ENCODE measurements around the gene CTSE.
"Not testable (repeated sequence)": the region's sequence is repeated elsewhere in the genome, so short reads cannot be mapped to it uniquely, and the experiment has no call there.

Gene CTSE

DNA sequence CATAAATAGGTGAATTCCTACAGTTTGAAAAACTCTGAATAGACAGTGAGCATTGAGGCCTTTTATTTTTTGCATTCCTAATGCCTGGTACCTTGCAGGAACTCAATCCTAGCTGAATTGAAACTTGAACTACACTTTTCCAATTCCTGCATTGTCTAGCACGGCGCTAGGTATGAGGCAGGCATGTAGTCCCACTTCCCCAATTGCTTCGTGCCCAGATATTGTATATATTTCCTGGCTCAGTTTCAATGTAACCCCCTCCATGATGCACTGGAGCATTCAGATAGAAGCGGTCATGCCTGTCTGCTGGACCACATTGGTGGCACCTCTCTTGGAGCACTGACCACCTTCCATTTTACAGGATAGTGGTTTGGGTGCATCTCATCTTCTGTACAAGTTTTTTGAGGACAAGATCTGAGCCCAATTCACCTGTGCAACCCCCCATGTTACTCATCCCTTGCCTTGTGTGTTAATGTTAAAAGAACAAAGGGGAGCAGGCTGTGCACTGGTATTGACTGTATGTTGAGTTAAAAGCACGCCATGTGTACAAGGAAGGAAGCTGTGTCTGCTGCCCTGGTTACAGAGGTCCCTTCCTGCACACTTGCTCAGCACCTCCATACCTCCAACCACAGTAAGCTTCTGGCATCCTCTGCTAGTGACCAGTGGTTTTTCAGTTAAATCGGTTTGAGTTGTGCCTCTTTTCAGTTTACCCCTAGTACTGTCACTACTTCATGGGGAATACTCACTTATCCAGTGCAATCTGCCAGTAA lies 10.5 kb downstream of the CTSE start:
- DNase-seq = no peak

DNA sequence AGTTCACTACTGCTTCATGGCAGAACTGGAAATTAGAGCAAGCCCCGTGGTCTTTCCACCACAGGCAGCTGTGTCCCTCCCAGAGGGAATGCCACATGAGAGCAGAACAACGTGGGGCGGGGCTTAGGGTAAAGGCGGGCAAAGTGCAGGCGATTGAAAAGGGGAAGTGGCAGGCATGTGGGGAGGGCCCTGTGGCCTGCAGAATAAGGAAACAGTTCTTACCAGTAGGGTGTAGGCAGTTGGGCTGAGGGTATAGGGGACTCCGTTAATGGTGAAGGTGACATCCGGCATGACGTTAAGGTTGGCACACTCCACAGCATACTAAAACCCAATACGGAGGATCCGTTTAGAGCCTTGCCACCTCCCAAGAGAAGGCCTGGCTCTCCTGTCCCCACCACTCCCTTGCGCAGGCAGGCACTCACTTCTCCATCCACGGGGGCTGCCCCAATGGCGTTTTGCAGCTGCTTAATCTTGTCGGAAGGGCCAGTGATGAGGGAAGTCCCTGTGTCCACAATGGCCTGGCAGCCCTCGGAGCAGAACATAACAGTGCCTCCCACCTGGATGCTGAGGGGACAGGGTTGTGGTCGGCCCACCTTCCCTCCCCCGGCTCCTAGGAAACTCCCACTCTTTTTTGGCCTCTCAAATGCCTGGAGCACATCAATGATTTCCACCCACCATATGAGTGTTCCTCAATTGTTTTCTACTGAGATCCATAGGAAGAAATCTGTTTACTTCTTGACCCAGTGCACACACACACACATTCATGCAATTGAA lies 11.4 kb downstream of the CTSE start:
- no peak for DNase-seq

DNA sequence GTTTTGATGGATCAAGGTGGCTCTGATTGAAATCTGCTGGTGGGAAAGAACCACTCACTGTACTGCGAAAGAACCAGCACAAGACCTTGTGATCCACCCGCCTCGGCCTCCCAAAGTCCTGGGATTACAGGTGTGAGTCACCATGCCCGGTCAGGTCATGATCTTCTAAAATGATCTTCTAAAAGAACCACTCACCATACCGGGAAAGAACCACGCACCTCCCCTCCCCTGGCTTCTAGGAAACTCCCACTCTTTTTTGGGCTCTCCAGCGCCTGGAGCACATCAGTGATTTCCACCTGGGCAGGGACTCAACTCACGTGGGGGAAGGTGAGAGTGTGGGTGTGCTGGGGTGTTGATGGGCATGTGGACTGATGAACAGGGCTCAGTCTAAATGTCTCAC lies 12.6 kb downstream of the CTSE start:
- DNase-seq = no peak

DNA sequence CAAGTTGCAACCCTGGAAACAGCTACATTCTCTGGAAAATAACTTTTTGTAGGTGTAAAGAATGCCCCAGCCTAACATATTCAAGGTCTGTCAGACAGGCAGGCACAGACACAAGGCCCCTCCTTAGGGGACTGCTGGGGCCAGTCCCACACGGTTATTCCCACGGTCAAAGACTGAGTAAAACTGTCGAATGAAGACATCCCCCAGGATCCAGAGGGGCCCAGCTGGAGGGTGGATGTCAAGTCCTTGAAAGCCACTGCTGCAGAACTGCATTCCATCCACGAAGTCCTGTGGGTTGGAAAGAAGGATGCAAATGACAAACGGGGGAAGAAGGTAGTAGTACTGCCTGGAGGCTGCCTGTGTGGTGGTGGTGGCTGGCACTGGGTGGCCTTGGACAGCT lies 13.6 kb downstream of the CTSE start:
- no peak for DNase-seq

DNA sequence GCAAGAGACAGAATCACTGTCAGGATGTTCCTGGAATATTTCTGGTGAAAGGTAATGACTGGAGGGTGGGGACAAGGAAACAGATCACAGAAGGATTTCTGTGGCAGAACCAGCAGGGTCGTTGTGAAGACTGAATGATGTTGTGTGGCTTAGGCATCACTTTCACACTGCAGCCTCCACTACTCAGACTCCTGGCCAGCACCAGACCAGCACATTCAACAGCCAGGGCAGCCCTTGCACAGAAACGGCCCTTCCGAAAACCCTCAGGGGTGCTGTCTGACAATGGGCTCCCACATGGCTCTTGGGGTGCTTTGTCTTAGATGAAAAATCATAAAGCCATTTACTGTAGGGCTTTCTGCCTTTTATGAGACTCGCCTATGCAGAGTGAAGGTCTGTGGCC lies 16.7 kb downstream of the CTSE start:
- DNase-seq = no peak

DNA sequence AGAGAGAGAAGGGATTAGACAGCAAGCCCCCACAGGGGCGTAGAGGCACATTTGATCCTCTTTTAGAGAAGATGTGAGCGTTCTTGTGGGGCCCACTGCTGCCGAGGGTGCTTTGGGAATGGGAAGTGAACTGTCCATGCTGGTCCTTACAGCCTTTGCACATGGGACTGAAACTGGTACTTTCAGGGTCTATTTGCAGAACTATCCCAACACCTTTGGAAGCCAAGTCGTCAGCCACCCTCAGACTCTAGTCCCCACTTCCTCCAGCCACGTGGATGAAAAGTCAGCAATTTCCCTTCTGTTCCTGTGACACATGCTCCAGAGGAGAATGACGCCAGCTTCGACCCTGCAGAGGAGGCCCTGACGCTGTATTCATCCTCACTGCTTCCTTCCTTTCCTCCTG lies 17.9 kb downstream of the CTSE start:
- no peak for DNase-seq

DNA sequence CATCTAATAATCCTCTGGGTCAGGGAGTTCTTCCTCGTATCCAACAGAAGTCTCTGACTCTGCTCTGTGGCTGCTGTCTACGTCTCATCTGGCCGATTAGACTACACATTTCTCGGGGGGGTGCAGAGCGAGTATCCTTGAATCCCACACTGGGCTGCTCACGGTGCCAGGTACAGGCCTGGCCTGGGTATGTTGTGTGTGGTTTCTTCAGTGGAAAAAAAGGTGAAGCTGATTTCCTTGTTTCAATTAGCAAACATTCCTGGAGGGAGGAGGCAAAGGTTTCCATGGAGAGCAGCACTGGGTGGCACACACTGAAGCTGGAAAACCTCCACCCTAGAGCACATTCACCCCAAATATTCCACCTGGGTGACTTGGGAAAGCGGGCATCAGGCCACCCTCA lies 18.5 kb downstream of the CTSE start:
- no peak for DNase-seq

DNA sequence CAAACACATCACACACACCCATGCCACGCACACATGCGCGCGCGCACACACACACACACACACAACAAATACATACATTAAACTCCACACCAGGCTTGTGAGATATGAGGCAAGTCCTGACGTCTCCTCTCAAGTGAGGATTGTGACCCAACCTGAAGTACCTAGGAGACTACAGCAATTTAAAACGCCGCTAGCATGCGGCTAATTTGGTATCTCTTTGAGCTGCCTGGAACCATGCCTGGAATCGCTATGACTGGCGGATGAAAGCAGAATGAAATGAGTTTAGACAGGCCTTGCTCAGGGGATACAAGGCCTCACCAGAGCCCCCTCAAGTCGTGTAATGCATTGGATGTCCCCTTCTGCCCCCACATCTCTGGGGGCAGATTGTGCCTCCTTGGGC lies 18.9 kb downstream of the CTSE start:
- no peak for DNase-seq

DNA sequence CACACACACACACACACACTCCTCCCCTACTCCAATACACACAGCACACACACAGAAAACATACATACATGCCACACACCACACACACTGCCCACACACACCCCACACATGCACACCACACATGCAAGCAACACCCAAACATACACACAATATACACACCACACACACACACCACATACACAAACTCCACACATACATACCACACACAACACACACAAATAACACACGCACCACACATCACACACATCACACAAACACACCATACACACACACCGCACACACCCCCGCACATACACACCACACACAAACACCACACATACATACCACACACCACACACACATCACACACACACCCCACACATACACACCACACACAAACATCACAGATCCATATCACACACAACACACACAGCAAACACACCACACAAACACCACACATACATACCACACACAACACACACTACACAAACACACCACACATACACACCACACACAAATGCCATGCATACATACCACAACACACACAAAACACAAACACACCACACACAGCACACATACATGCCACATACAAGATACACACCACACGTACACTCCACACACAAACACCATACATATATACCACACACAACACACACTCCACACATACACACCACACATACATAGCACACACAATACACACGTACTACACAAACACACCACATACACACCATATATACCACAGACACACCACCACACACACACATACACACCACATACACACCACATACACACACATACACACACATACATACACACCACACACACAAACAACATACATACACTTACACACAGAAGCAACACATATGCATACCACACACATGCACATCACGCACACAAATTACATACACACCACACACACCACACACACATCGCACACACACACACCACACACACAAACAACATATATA lies 19.6 kb downstream of the CTSE start:
- no peak for DNase-seq

DNA sequence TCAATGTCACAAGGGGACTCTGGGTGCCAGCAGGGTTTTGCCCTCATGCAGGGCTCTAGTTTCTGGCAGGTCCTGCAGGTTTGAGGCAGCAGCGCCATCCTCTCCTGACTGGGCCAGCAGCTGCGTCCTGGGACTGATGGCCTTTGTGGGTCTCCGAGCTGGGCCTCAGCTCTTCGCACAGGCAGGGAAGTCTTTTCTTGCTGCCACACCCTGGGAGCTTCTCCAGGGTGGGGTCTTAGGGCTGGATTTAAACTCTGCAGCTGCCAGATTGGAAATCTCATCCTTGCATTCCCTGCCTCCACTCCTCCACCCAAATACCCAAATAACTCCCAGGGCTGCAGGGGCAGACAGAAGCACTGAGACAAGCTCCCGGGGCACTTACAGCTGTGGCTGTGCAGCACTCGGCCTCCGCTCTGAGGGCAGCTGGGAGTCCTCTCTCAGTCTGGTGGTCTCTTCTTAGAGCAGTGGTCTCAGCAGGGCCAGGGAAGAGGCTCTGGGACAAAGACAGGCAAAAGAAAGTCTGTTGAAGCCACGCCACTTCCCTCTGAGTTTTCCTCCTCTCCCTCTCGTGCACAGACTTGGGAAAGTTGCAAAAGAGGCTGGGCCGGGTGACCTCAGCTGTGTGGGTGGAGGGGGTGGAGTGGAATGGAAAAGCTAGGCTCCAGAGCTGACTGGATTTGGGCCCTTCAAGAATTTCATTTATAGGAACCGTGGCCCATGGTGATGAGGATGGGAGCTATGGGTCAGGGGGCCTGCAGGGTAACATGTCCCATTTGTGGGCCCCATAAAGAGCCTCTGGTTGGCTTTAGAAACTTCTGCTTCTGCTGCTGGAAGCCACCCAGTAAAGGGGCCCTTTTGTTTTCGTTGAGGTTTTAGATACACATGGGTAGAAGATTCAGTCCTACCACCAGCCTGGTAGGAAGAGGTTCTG lies 20.6 kb downstream of the CTSE start, which contains the start of gene RAB7B:
TSS of gene RAB7B (minus strand) at position 525 of the 931 bp plus-strand sequence. CDS start 9,260 bp downstream, outside the sequence.
- no peak for DNase-seq

DNA sequence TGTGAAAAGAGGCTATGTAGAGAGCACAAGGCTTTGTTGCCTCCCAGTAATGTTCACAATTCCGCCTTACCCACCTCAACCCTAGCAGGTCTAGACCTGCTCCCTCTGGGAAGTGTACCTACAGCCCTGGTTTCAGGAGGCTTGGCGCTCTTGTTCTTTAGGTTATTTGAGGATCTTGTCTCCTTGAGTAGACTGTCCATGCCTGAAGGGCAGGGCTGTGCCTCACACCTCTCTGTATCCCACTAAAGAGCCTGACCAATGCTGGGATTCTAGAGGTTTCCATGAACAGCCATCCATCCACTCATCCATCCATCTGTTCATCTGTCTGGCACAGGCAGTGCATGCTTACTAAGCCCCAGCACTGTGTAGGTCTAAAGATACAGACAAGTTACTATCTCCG lies 21.5 kb downstream of the CTSE start:
- DNase-seq = no peak

DNA sequence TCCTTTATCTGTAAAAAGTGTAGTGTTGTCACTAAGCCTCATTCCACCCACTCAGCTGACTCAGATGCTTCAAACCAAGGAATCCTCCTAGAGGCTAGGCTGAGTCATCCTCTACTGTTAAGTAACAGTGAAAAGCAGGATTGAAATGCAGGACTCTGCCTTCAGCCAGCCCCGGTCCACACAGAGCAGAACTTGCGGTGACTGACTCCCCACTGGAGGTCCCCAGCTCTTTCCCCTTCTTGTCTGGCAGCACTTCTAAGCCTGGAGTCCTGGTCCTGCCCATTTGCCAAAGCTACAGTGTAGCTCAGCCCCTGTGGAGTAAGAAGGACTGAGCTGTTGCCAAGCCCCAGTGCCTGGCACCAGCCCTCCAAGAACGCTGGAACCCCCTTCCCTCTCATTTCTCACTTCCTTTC lies 22.2 kb downstream of the CTSE start:
- DNase-seq = no peak

DNA sequence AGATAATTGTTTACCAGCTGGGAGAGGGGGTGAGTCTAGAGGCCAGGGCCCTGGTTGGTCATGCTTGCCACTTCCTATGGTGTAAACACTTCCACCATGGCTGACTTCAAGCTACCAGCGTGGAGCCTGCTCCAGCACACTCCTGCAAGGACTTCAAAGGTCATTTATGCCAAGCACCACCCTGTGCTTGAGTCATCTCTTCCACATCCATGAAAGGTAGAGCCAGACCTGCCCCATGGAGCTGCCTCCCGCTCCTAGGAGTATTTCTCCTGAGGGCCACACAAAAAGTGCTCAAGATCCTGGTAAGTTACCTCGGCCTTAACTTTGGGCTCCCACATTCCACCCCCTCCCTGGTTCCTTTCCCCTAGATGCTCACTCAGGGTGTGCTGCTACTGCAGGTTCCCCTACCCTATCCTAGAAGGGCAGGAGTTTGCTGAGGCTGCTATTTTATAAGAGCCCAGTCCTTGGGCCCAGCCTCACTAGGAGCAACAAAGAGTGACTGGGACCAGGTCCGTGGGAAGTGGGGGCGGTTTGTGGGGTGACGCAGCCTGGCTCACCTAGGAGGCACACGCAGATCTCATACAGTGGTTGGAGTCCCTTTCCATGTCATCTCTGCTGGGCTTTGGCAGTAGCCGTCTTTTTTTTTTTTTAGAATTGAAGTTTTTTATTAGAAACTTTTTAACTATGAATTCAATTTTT lies 22.9 kb downstream of the CTSE start:
- no peak for DNase-seq

DNA sequence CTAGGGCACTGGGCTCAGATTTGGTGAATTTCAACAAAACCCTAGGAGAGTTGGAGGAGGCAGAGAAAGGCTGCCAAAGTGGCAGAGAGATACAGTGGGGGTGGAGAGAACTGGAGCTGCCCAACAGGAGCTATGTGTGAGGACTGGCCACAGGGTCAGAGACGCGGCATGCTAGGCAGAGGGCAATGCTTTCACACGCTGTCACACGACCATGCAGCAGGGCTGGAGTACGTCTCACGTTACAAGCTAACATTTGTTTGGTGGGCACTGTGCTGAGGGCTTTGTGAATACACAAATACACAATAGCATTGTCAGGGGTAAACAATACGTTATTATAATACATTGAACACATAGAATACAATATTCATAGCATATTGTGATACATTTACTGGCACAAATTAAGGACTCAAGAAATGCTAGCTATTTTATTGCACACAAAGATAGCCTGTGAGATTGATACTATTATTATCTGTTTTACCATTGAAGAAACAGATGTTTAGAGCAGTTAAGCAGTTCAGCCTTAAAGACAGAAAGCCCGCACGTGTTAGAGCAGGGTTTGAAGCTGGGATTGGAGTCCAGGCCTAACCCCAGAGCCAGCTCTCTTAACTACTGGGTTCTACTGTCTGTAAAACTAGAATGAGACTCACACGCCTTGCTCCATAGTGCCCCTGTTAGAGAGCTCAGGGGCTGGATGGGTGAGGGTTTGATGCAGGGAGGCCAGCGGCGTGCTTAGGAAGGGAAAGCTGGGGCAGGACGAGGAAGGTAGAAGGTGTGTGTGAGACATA lies 25.0 kb downstream of the CTSE start:
- no peak for DNase-seq

DNA sequence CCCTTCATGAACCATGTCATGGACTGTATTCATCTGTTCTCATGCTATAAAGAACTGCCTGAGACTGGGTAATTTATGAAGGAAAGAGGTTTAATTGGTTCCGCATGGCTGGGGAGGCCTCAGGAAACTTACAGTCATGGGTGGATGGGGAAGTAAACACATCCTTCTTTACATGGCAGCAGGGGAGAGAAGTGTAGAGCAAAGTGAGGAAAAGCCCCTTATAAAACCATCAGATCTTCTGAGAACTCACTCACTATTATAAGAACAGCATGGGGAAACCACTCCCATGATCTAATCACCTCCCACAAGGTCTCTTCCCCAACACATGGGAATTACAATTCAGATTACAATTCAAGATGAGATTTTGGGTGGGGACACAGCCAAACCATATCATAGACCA lies 27.1 kb downstream of the CTSE start:
- DNase-seq = not testable (repeated sequence)

DNA sequence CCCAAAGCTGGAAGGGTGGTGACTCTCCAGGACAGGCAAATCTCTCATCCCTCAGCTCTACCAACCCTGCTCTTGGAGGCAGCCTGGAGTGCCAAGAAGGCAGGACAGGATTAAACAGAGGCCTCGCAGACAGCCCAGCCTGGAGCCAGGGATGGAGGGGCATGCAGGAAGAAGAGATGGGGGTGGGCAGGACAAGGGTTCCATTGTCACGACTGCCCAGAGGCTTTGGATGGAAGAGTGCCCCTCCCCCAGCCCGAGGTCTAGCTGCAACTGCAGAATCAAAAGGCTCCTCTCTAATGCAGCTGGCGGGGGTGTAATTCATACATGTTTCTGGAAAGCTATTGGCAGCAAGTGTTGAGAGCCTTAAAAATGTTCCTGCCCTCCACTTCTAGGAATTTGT lies 29.3 kb downstream of the CTSE start:
- DNase-seq = no peak

DNA sequence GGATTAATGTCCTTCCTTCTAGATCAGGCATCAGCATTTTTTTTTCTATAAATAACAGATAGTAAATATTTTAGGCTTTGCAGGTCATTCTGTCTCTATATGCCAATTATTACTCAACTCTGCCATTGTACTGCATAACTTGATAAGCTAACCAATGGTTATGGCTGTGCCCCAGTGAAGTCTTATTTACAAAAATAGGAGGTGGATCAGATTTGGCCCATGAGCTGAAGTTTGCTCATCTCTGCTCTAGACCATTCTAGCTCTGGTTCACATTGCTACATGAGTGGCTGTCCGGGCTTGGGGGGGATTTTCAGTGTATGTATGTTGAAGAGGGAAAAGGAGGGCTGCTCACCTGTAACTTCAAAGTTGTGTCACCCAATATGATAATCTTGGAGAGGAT lies 30.6 kb downstream of the CTSE start:
- DNase-seq = no peak

DNA sequence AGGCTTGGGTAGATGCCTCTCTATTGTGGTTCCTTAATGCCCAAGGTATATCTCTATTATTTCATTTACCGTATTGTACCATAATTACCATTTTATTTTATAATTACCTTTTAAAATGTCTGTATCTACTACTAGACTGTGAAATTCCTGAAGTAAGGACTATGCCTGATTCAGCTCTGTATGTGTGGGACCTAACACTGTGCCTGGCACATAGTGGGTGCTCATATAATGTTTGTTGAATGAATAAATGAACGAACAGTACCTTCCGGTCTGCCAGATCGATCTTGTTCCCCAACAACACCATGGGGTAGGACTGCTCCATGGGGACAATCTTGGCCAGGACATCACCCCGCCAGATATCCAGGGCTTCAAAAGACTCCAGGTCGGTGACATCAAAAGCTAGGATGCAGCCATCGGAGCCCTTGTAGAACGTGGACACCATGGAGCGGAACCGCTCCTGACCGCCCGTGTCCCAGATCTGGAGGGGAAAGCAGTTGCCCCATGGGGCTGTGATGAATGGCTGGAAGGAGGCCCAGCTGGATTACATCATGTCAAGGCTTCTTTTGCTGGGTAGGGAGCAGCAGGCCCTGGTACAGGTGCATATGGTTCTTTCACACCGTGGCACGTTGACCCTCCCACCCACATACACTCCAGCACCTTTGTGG lies 31.3 kb downstream of the CTSE start:
- DNase-seq = no peak

DNA sequence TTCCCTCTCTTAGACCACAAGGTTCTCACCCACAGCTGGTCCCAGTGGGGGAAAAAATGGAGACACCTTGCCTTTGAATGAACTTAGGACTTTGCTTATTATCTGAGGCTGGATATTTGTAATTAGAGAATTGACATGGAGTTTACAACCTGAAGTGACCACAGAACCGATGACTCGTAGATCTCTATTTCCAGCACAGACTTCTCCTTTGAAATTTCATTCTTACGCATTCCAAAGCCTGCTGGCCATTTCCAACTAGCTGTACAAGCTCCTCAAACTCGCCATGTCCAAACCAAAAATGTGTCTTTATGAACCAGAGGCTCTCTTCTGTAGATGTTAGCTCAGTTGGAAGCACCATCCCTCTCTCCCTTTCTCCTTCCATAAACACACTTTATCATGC lies 32.5 kb downstream of the CTSE start:
- no peak for DNase-seq

DNA sequence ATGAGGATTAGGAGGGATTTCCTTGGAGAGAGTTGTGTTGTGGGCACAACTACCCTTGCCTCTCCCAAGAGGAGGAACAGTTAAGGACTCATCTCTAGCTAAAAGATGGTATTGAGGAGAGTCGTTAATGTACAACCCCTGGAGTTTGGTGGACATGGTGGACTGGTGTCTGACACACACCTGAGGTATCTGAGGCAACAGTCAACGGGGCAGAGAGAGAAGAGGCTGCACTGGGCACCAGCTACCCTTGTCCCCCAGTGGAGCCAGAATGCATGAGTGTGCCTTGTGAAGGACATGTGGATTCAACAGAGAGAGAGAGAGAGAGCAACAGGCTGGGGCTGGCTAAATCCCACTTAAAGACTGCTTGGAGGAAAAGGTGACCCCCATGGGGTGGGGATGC lies 33.5 kb downstream of the CTSE start:
- no peak for DNase-seq
